NCI-H1694 (cell line): ENCODE measurements around the gene CMTM7.

ENCODE experiments used
- DNase-seq: peaks from one replicate; lab custom pipeline; 2025; lab: John Stamatoyannopoulos, UW

The CMTM7 gene

GRCh38 chr3:32414522-32415202 is 23.0 kb downstream of the CMTM7 start:
- no peak for DNase-seq

GRCh38 chr3:32419742-32420125 is 28.1 kb downstream of the CMTM7 start:
- no peak for DNase-seq

- no peak for DNase-seq
These were observed 28.7 kb downstream of the CMTM7 start for GRCh38 chr3:32420126-32421038.

GRCh38 chr3:32421185-32421584 is 29.5 kb downstream of the CMTM7 start:
- DNase-seq = no peak

- no peak for DNase-seq
These were observed 30.6 kb downstream of the CMTM7 start for GRCh38 chr3:32421991-32422859.

- no peak for DNase-seq
These were observed 31.3 kb downstream of the CMTM7 start for GRCh38 chr3:32422943-32423342.

- no peak for DNase-seq
These were observed 31.9 kb downstream of the CMTM7 start for GRCh38 chr3:32423534-32423933.

GRCh38 chr3:32423956-32424557 is 32.4 kb downstream of the CMTM7 start:
- DNase-seq = no peak

- no peak for DNase-seq
These were observed 33.1 kb downstream of the CMTM7 start for GRCh38 chr3:32424581-32425250.

- no peak for DNase-seq
These were observed 36.7 kb downstream of the CMTM7 start for GRCh38 chr3:32428092-32429068.

- DNase-seq = no peak
These were observed 39.2 kb downstream of the CMTM7 start for GRCh38 chr3:32430900-32431299.

- DNase-seq = no peak
These were observed 39.8 kb downstream of the CMTM7 start for GRCh38 chr3:32431481-32431880.

- DNase-seq = no peak
These were observed 40.5 kb downstream of the CMTM7 start for GRCh38 chr3:32432045-32432710.

GRCh38 chr3:32432711-32433530 is 41.3 kb downstream of the CMTM7 start:
- DNase-seq = no peak

GRCh38 chr3:32434206-32434605 is 42.6 kb downstream of the CMTM7 start:
- DNase-seq = no peak

GRCh38 chr3:32435911-32436815 is 44.5 kb downstream of the CMTM7 start:
- no peak for DNase-seq

- DNase-seq = no peak
These were observed 45.1 kb downstream of the CMTM7 start for GRCh38 chr3:32436816-32437189.

GRCh38 chr3:32437896-32438295 is 46.2 kb downstream of the CMTM7 start:
- DNase-seq = no peak
